Mesendoderm (in vitro differentiated cells): ENCODE measurements around the gene IGLON5.

Experiments used
- DNase-seq: peaks from one replicate; pipeline ENCODE4 v3.0.0; 2013
- H2AK5ac ChIP-seq: 2 replicates; pipeline ENCODE4 v1.6.1; 2013; ENCODE audit warnings: low read length, inconsistent platforms
- H2BK120ac ChIP-seq: 2 replicates; pipeline ENCODE4 v1.6.1; 2013; ENCODE audit warnings: low read depth, mild to moderate bottlenecking, low read length, moderate library complexity, mixed read lengths
- H2BK15ac ChIP-seq: replicated peaks from 2 replicates; pipeline ENCODE4 v1.6.1; 2013; ENCODE audit warnings: low read depth, mild to moderate bottlenecking, moderate library complexity
- H2BK5ac ChIP-seq: 2 replicates; pipeline ENCODE4 v1.6.1; 2013; ENCODE audit warnings: low read length, inconsistent platforms
- H3K18ac ChIP-seq: 2 replicates; pipeline ENCODE4 v1.6.1; 2013; ENCODE audit warnings: mild to moderate bottlenecking, low read length, mixed read lengths
- H3K23ac ChIP-seq: one replicate; pipeline ENCODE4 v1.6.1; 2013; ENCODE audit warnings: low read length
- H3K27ac ChIP-seq: 2 replicates; pipeline ENCODE4 v1.5.1; 2013; ENCODE audit warnings: low read depth, mild to moderate bottlenecking, inconsistent platforms, low read length, moderate library complexity
- H3K27me3 ChIP-seq: 2 replicates; pipeline ENCODE4 v1.6.1; 2013; ENCODE audit warnings: low read length, control low read depth, mild to moderate bottlenecking, inconsistent platforms; ENCODE audit not compliant: insufficient read depth, poor library complexity
- H3K36me3 ChIP-seq: 2 replicates; pipeline ENCODE4 v1.6.1; 2013; ENCODE audit warnings: low read length, inconsistent platforms; ENCODE audit not compliant: control insufficient read depth, insufficient read depth
- H3K4ac ChIP-seq: one replicate; pipeline ENCODE4 v1.6.1; 2013; ENCODE audit warnings: low read depth, mild to moderate bottlenecking, low read length, moderate library complexity
- H3K4me1 ChIP-seq: 2 replicates; pipeline ENCODE4 v1.6.1; 2013; ENCODE audit warnings: low read depth, low read length, inconsistent platforms; ENCODE audit not compliant: control insufficient read depth
- H3K4me2 ChIP-seq: 2 replicates; pipeline ENCODE4 v1.6.1; 2013; ENCODE audit warnings: low read length
- H3K4me3 ChIP-seq: 2 replicates; pipeline ENCODE4 v1.5.1; 2013; ENCODE audit warnings: mild to moderate bottlenecking, low read length
- H3K56ac ChIP-seq: one replicate; pipeline ENCODE4 v1.6.1; 2013; ENCODE audit warnings: low read length
- H3K79me1 ChIP-seq: 2 replicates; pipeline ENCODE4 v1.6.1; 2013; ENCODE audit warnings: low read length, inconsistent platforms
- H3K79me2 ChIP-seq: 2 replicates; pipeline ENCODE4 v1.6.1; 2013; ENCODE audit warnings: mild to moderate bottlenecking, low read length; ENCODE audit not compliant: control insufficient read depth, insufficient read depth
- H3K9ac ChIP-seq: 2 replicates; pipeline ENCODE4 v1.6.1; 2013; ENCODE audit warnings: low read length, inconsistent platforms
- H4K5ac ChIP-seq: one replicate; pipeline ENCODE4 v1.6.1; 2013; ENCODE audit warnings: low read length
- H4K8ac ChIP-seq: one replicate; pipeline ENCODE4 v1.6.1; 2013; ENCODE audit warnings: low read depth, mild to moderate bottlenecking, control low read depth, low read length, moderate library complexity
- WGBS: extraction: QIAGEN DNeasy Blood & Tissue Kit; methylation state at CpG from one replicate; pipeline ENCODE4 v1.1.7; 2013; ENCODE audit warnings: low lambda C conversion rate, missing lambda C conversion rate; ENCODE audit not compliant: insufficient coverage; ENCODE audit errors: extremely low coverage; 5-methylcytosine and 5-hydroxymethylcytosine counted together

The IGLON5 gene

DNA sequence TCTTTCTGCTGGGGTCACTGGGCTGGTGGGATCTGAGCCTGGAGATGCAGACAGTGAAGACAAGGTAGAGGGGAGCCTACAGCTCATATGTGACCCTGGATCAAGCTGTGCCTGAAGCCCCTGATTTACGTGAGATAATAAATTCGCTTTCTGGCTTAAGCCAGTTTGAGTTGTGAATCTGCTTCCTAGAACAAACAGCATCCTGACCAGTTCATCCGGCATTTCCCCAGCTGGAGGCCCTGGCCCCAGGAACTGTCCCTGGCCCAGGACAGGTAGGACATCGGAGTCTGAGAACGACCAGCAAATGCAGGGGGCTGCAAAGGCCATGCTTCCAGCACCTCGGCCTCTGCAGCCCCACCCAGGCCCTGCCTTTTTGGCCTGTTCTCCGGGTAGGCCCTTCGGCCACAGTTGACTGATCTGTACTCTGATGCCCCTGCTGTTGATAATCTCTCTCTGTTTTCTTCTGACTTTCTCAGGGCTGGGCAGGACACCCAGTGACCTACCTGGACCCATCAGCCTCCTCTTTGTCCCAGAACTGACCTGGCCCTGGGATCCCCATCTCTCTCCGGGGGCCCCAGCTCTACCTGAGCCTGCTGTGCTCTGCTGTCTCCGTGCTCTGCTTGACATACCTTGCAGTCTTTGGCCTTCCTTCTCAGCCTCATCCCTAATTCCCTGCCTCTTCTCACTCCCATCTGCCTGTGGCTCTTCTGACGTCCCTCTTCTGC lies 40.0 kb downstream of the IGLON5 start:
- no CpG with 5 or more reads among the region's 11 CpGs for WGBS
- Histone ChIP-seq H3K4me2 (no peak overlapping the region), H4K5ac (no peak overlapping the region), H4K8ac (no peak overlapping the region), H2BK120ac (no peak overlapping the region), H3K27me3 (no peaks in the 10 kb centered on the region), H3K4ac (no peak overlapping the region), H3K4me3 (no peak overlapping the region), H2AK5ac (no peak overlapping the region), H3K23ac (no peak overlapping the region), H3K79me1 (no peaks in the 10 kb centered on the region), H3K4me1 (peaks cover 5% of the 10 kb centered on the region), H3K27ac (no peak overlapping the region), H3K18ac (no peak overlapping the region), H2BK5ac (no peak overlapping the region), H2BK15ac (no peak overlapping the region), H3K79me2 (no peaks in the 10 kb centered on the region), H3K36me3 (no peaks in the 10 kb centered on the region), H3K9ac (no peak overlapping the region), H3K56ac (no peak overlapping the region)
- no peak for DNase-seq

DNA sequence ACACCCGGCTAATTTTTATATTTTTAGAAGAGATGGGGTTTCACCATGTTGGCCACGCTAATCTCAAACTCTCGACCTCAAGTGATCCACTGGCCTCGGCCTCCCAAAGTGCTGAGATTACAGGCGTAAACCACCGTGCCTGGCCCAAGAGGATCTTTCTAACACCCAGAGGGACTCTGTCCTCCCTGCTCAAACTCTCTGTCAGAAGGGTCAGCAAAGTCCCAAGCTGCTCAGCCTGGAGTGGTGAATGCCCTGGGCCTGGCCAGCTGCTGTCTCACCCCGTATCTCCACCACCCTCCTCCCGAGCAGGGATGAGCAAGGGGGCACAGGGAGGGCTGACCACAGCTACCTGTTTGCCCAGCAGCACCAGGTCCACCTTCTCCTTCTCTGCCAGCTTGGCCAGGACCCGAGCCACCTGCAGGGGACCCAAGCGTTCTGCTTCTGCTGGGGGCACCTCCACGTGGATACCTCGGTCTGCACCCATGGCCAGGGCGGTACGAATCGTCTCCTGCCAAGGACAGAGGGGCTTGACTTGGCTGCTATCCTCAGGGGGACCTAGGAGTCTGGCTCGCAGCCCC lies 41.4 kb downstream of the IGLON5 start:
- H2BK15ac ChIP-seq = no peak overlapping the region
- H3K18ac ChIP-seq = no peak overlapping the region
- H3K56ac ChIP-seq = no peak overlapping the region
- H4K5ac ChIP-seq = no peak overlapping the region
- H4K8ac ChIP-seq = no peak overlapping the region
- WGBS = no CpG with 5 or more reads among the region's 16 CpGs
- H3K9ac ChIP-seq = no peak overlapping the region
- no peak overlapping the region for H3K23ac ChIP-seq
- no peak overlapping the region for H2BK5ac ChIP-seq
- no peak overlapping the region for H2BK120ac ChIP-seq
- DNase-seq = no peak
- H3K36me3 ChIP-seq = no peaks in the 10 kb centered on the region
- no peaks in the 10 kb centered on the region for H3K79me2 ChIP-seq
- no peaks in the 10 kb centered on the region for H3K79me1 ChIP-seq
- no peak overlapping the region for H2AK5ac ChIP-seq
- no peak overlapping the region for H3K4me2 ChIP-seq
- no peak overlapping the region for H3K27ac ChIP-seq
- peaks cover 5% of the 10 kb centered on the region for H3K4me1 ChIP-seq
- H3K27me3 ChIP-seq = no peaks in the 10 kb centered on the region
- H3K4me3 ChIP-seq = no peak overlapping the region
- H3K4ac ChIP-seq = no peak overlapping the region

DNA sequence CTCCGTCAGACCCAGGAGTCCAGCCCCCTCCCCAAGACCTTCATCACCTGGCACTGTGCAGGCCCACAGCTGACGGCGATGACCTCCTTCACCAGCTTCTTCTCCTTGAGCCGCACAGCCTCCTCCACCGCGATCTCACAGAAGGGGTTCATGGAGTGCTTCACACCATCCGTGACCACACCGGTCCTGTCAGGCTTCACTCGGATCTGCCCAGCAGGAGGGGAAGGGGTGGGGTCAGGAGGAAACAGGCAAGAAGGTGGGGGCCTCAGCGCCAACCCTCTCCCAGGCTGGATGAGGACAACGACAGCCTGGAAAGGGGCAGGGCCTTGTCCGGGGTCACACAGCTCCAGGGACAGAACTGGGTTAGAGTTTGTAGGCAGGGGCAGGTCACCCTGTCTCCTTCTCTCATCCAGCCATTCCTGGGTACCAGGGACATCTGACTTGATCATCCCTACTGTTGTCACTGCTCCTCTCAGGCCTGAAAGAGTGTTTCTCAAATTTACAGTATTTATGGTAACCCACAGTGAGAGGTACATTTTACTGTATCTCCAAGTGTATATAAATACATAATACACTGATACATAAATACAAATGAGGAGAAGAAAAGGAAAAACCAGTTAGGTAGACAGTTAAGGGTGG lies 42.8 kb downstream of the IGLON5 start:
- peak overlapping the region; percentile 31 for H3K9ac ChIP-seq
- DNase-seq = peak; percentile 65
- no peak overlapping the region for H4K8ac ChIP-seq

DNA sequence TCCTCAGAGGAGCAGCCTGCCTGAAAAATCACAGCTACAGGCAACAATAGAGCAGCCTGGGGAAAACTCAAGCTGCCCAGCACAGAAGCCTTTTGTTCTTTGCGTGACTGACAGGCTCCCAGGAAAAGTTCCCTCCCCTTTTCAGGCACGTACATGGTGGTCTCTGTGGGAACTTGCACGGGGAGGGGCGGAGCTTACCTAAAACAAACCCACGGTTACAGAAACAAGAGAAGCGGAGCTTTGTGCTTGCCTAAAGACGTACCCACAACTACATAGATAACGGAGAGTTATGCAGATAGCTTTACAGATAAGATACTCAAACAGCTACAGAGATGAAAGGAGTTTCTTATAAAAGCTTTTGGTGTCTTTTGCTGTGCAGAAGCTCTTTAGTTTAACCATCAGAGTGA lies 43.3 kb downstream of the IGLON5 start:
- DNase-seq = peak; percentile 84
- no peak overlapping the region for H3K23ac ChIP-seq
- no peak overlapping the region for H2BK15ac ChIP-seq
- no peak overlapping the region for H3K4ac ChIP-seq
- H3K4me3 ChIP-seq = no peak overlapping the region
- H3K27ac ChIP-seq = no peak overlapping the region
- H3K9ac ChIP-seq = no peak overlapping the region
- no peaks in the 10 kb centered on the region for H3K27me3 ChIP-seq
- H3K79me2 ChIP-seq = no peaks in the 10 kb centered on the region
- no peak overlapping the region for H2BK5ac ChIP-seq
- H4K5ac ChIP-seq = no peak overlapping the region
- H3K4me2 ChIP-seq = no peak overlapping the region
- no peaks in the 10 kb centered on the region for H3K36me3 ChIP-seq
- no peak overlapping the region for H2AK5ac ChIP-seq
- no peak overlapping the region for H4K8ac ChIP-seq
- H3K56ac ChIP-seq = no peak overlapping the region
- no peak overlapping the region for H2BK120ac ChIP-seq
- no CpG with 5 or more reads among the region's 8 CpGs for WGBS
- peaks cover 5% of the 10 kb centered on the region for H3K4me1 ChIP-seq
- H3K18ac ChIP-seq = no peak overlapping the region
- no peaks in the 10 kb centered on the region for H3K79me1 ChIP-seq

More for the DNA sequence above, 42.8 kb downstream of the IGLON5 start:
- Histone ChIP-seq H3K56ac (peak overlapping the region; percentile 54), H3K79me2 (no peaks in the 10 kb centered on the region), H3K23ac (no peak overlapping the region), H4K5ac (no peak overlapping the region), H3K4ac (no peak overlapping the region), H3K27me3 (no peaks in the 10 kb centered on the region), H3K79me1 (no peaks in the 10 kb centered on the region), H2BK120ac (no peak overlapping the region), H3K36me3 (no peaks in the 10 kb centered on the region), H3K4me2 (no peak overlapping the region), H2BK15ac (no peak overlapping the region), H3K4me3 (no peak overlapping the region), H3K27ac (no peak overlapping the region), H3K4me1 (peaks cover 5% of the 10 kb centered on the region), H2AK5ac (peak overlapping the region; percentile 37), H3K18ac (no peak overlapping the region), H2BK5ac (no peak overlapping the region)
- whole genome bisulfite sequencing = no CpG with 5 or more reads among the region's 12 CpGs

DNA sequence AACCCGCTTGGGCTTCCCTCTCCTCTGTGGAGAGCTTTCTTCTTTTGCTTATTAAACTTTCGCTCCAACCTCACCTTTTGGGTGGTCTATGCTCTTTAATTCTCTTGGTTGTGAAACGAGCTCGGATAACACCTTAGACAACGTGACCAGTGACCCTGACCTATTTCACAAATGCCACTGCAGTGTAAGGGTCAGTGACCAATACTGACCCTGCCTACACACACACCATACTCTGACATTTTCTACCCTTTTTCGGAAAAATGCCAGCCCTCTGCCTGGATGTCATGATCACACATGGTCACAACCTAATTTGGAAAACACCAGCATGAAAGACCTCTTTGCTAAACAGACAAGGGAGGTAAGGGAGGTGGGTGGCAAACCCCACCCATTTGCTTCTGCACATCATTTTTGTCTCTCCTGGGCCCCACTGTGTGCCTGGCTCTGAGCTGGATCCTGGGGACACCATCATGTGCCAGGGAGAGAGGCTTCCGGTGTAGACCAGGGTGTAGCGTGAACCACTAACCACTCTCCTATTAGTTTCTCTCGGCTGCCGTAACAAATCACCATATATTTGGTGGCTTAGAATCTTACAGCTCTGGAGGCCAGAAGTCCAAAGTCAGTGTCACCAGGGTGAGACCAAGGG lies 44.8 kb downstream of the IGLON5 start:
- Histone ChIP-seq H3K4me1 (peaks cover 5% of the 10 kb centered on the region), H3K4ac (no peak overlapping the region), H2AK5ac (no peak overlapping the region), H3K23ac (no peak overlapping the region), H4K5ac (no peak overlapping the region), H3K4me3 (no peak overlapping the region), H2BK15ac (no peak overlapping the region), H3K4me2 (no peak overlapping the region), H2BK5ac (no peak overlapping the region), H3K36me3 (no peaks in the 10 kb centered on the region), H3K18ac (no peak overlapping the region), H3K9ac (no peak overlapping the region), H4K8ac (no peak overlapping the region), H3K79me2 (no peaks in the 10 kb centered on the region), H3K27me3 (no peaks in the 10 kb centered on the region), H3K27ac (no peak overlapping the region), H3K56ac (no peak overlapping the region), H2BK120ac (no peak overlapping the region), H3K79me1 (no peaks in the 10 kb centered on the region)
- WGBS = no CpG with 5 or more reads among the region's 10 CpGs
- DNase-seq = no peak
